ENCODE data around the gene NAT9. TPM values are rescaled to one million over a fixed set of nuclear protein-coding genes. Genes with fewer than 3 reads are reported as not detected.

NAT9 gene
- total RNA-seq, 5 donors from 2014 or later (not counting 1 experiment from before 2014, with no cell fraction given), result 37.2 to 74.4 (median 71.9) TPM

DNA sequence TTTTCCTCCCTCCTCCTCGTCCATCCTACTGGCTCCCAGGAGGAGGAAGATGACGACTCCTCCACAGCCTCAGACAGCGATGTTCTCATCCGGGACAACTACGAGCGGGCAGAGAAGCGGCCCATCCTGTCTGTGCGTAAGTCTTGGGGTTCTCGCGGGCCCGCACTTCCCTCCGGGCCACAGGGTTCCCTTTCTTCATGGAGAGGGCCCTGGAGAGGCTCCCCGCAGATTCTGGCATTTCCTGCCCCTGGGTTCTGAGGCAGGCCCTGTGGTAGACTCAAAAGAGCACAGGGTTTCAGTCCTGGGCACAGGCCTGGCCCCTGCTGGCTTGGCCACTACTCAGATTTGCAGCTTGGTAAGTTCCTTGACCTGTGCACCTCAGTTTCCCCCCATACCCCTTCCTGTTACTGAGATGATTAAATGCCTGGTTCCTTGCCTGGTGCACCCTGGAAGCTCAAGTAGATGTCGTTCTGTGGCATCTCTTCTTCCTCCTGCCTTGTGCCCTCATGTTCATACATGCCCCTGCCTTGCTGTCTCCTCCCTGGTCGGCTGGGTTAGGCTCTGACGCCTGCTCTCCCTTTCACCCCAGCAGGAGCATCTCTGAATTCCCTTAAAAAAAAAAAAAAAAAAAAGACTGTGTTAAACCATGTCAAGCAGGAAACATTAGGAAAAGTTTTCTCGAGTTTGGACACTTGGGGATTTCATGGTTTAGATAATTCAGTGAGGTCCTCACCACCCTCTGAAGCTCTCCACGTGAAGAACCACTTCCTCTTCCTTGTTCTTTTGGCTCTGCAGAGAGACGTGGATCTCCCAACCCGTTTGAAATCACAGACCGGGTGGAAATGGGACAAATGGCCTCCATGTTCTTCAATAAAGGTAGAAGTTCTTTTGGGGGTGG, 14.3 kb upstream of the NAT9 start:
- H3K27ac Mint-ChIP-seq, result peak overlapping the region; percentile 81 to 84
- Histone ChIP-seq H3K9me3 (no peaks in the 10 kb centered on the region), H3K27me3 (replicated peaks in 1 of 2; ENCODE audit: control insufficient read depth in 2 of 2, extremely low read depth in 1 of 2, insufficient read depth in 2 of 2, low read length in 1 of 2) (no peaks in the 10 kb centered on the region), H3K4me3 (ENCODE audit: control insufficient read depth in 1 of 2, extremely low read depth in 1 of 2, low read length in 1 of 2) (no peak overlapping the region), H3K36me3 (ENCODE audit: control insufficient read depth in 2 of 2, extremely low read depth in 1 of 2, insufficient read depth in 1 of 2, low read length in 1 of 2) (peaks cover 20 to 53% of the 10 kb centered on the region in 2 donors), H3K4me1 (ENCODE audit: control insufficient read depth in 1 of 2, extremely low read depth in 1 of 2, insufficient read depth in 2 of 2, low read length in 2 of 2) (peaks cover 24 to 40% of the 10 kb centered on the region in 2 experiments), H3K27ac (ENCODE audit: low read length) (no peak overlapping the region)
- peaks cover 37% of the 10 kb centered on the region for H3K36me3 Mint-ChIP-seq
- DNase-seq (peak in 1 of 35 experiments; percentile 23), ATAC-seq (replicated peaks in 1 of 4) (peak; percentile 35 to 54 (median 40))
- ChIA-PET CTCF (interaction anchor here (0.6 to 2.4 kb wide), 25 partner anchors 8 to 509 kb away, joined by 3 to 11 read pairs (median 5); partner anchors contain the start of genes FDXR (in 1 of the 2) and NAT9 (in 1 of the 2)), POLR2A (interaction anchor here in 1 of 2 donors (0.6 to 1.2 kb wide), 2 partner anchors 88 to 1560 kb away, joined by 3 to 4 read pairs; no protein-coding TSS in a partner anchor)
- peaks cover 31 to 44% (median 32%) of the 10 kb centered on the region in 3 donors for H3K4me1 Mint-ChIP-seq
- 78% methylated on average over 8 of the region's 21 CpGs for WGBS (ENCODE audit: insufficient coverage)
- H3K9me3 Mint-ChIP-seq, result no peaks in the 10 kb centered on the region
- no peaks in the 10 kb centered on the region for H3K27me3 Mint-ChIP-seq
- H3K4me3 Mint-ChIP-seq, result peak overlapping the region in 2 of 3 donors; percentile 13 to 65

DNA sequence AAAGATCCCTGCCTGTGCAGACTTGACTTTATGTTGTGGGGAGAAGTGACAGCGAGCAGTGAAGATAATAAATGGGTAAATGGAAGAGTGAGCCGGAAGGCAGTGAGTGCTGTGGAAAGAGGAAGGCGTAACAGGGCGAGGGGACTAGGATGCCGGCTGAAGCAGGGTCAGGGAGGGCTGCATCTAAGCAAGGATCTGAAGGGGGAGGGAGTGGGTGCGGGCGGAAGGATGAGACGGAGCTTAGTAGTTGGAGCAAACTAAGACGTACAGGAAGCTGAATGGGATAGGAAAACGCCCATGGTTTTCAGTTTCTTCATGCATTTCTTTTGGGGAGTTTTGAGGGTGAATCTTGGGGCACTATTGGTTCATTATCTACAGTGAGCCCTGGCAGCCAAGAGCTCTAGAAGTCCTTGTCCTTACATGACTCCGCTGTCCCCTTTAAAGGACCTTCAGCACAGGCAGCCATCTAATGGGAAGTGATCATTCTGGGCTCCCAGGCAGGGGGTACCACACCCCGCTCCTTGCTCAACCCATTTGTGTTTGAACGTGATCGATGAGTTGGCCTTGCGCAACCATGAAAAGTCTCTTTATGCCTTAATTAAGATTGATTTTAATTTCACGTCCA, 10.4 kb upstream of the NAT9 start:
- H3K4me1 ChIP-seq (ENCODE audit: control insufficient read depth in 1 of 2, extremely low read depth in 1 of 2, insufficient read depth in 2 of 2, low read length in 2 of 2), result peaks cover 31 to 62% of the 10 kb centered on the region in 2 experiments
- Mint-ChIP-seq H3K36me3 (peaks cover 35% of the 10 kb centered on the region), H3K27me3 (no peaks in the 10 kb centered on the region), H3K4me1 (peaks cover 54 to 69% (median 56%) of the 10 kb centered on the region in 3 donors), H3K27ac (peak overlapping the region; percentile 72 to 94), H3K9me3 (no peaks in the 10 kb centered on the region), H3K4me3 (peak overlapping the region in 1 of 3 donors; percentile 57)
- H3K27me3 ChIP-seq (replicated peaks in 1 of 2; ENCODE audit: control insufficient read depth in 2 of 2, extremely low read depth in 1 of 2, insufficient read depth in 2 of 2, low read length in 1 of 2), result no peaks in the 10 kb centered on the region
- CTCF ChIA-PET, result interaction anchor here in 1 of 2 donors (0.5 to 1.0 kb wide), 2 partner anchors 41 to 98 kb away, joined by 4 to 6 read pairs; no protein-coding TSS in a partner anchor
- H3K4me3 ChIP-seq (ENCODE audit: control insufficient read depth in 1 of 2, extremely low read depth in 1 of 2, low read length in 1 of 2), result peak overlapping the region in 1 of 2 donors; percentile 10
- peaks cover 13 to 37% of the 10 kb centered on the region in 2 donors for H3K36me3 ChIP-seq (ENCODE audit: control insufficient read depth in 2 of 2, extremely low read depth in 1 of 2, insufficient read depth in 1 of 2, low read length in 1 of 2)
- POLR2A ChIA-PET, result no interaction called here
- H3K27ac ChIP-seq (ENCODE audit: low read length), result no peak overlapping the region
- WGBS (ENCODE audit: insufficient coverage), result 84% methylated on average over 15 of the region's 16 CpGs
- DNase-seq (peak in 1 of 35 experiments; percentile 35), ATAC-seq (replicated peaks in 1 of 4) (peak in 2 of 4 experiments; percentile 24 to 41)
- H3K9me3 ChIP-seq, result no peaks in the 10 kb centered on the region

DNA sequence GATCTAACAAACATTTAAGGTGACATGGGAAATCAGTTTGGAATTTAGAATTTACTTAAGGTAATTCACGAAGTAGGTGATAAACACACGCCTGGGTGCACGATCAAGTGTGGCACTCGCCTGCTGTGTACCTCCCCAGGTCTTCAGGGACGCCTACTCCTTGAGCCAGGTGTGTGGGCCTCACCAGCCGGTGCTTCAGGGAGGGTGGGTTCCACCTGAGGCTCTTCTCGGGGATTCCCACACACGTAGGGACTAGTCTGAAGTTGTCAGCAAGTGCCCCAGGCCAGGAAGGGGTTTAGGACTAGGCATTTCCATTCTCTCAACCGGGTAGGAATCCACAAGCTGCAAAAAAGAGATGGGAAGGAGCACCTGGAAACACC, 9.8 kb upstream of the NAT9 start:
- no peaks in the 10 kb centered on the region for H3K9me3 ChIP-seq
- H3K9me3 Mint-ChIP-seq, result no peaks in the 10 kb centered on the region
- ChIA-PET CTCF (interaction anchor here in 1 of 2 donors (0.5 to 1.0 kb wide), 2 partner anchors 41 to 99 kb away, joined by 4 to 6 read pairs; no protein-coding TSS in a partner anchor), POLR2A (no interaction called here)
- H3K4me3 Mint-ChIP-seq, result peak overlapping the region in 1 of 3 donors; percentile 57
- no peak overlapping the region for H3K4me3 ChIP-seq (ENCODE audit: control insufficient read depth in 1 of 2, extremely low read depth in 1 of 2, low read length in 1 of 2)
- ATAC-seq (replicated peaks in 1 of 4) (peak in 1 of 4 experiments; percentile 42), DNase-seq (no peak)
- no peak overlapping the region for H3K27ac ChIP-seq (ENCODE audit: low read length)
- H3K36me3 Mint-ChIP-seq, result peaks cover 33% of the 10 kb centered on the region
- no peaks in the 10 kb centered on the region for H3K27me3 ChIP-seq (replicated peaks in 1 of 2; ENCODE audit: control insufficient read depth in 2 of 2, extremely low read depth in 1 of 2, insufficient read depth in 2 of 2, low read length in 1 of 2)
- H3K27me3 Mint-ChIP-seq, result no peaks in the 10 kb centered on the region
- peaks cover 31 to 62% of the 10 kb centered on the region in 2 experiments for H3K4me1 ChIP-seq (ENCODE audit: control insufficient read depth in 1 of 2, extremely low read depth in 1 of 2, insufficient read depth in 2 of 2, low read length in 2 of 2)
- WGBS (ENCODE audit: insufficient coverage), result 86% methylated on average over 9 of the region's 9 CpGs
- H3K4me1 Mint-ChIP-seq, result peaks cover 55 to 70% (median 57%) of the 10 kb centered on the region in 3 donors
- H3K36me3 ChIP-seq (ENCODE audit: control insufficient read depth in 2 of 2, extremely low read depth in 1 of 2, insufficient read depth in 1 of 2, low read length in 1 of 2), result peaks cover 13 to 38% of the 10 kb centered on the region in 2 donors
- peak overlapping the region; percentile 72 to 94 for H3K27ac Mint-ChIP-seq

DNA sequence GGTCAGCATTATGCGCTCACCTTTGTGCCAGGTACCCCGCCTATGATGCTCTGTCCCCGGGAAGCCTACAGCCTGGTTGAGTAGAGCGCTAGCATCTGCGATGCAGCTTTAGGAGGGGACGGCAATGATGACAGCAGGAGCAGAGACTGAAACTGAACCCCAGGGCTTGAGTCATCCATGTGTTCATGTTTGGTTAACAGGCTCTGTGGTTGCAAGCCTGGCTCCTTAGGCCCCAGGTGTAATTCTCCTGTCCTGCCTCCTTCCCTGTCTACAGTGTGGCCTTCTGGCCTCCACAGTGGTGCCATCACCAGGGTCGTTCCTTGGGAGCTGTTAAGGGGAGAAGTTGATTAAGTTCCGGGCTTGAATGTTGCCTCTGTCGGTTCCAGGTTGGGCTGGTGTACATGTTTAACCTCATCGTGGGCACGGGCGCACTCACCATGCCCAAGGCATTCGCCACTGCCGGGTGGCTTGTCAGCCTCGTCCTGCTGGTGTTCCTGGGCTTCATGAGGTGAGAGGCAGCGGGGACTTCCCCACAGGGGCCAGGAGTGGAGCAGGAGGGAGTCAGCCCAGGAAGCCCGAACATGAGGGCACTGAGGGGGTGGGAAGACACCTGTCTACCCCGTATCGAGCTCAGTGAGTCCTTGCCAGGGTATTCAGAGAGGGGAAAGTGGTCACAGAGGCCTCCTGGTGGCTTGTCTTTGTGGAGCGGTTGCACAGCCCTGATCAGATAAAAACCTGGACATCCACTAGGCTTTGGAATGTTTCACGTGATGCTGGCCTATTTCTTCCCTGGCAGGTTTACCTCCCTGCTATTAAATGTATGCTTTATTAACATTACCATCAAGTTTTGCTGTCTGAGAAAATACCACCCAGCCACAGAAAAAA, 9.2 kb upstream of the NAT9 start:
- Mint-ChIP-seq H3K4me3 (peak overlapping the region in 1 of 3 donors; percentile 57), H3K36me3 (peaks cover 31% of the 10 kb centered on the region), H3K4me1 (peaks cover 55 to 70% (median 57%) of the 10 kb centered on the region in 3 donors), H3K27ac (peak overlapping the region; percentile 63 to 94), H3K9me3 (no peaks in the 10 kb centered on the region), H3K27me3 (no peaks in the 10 kb centered on the region)
- no peaks in the 10 kb centered on the region for H3K27me3 ChIP-seq (replicated peaks in 1 of 2; ENCODE audit: control insufficient read depth in 2 of 2, extremely low read depth in 1 of 2, insufficient read depth in 2 of 2, low read length in 1 of 2)
- H3K36me3 ChIP-seq (ENCODE audit: control insufficient read depth in 2 of 2, extremely low read depth in 1 of 2, insufficient read depth in 1 of 2, low read length in 1 of 2), result peaks cover 13 to 36% of the 10 kb centered on the region in 2 donors
- H3K4me1 ChIP-seq (ENCODE audit: control insufficient read depth in 1 of 2, extremely low read depth in 1 of 2, insufficient read depth in 2 of 2, low read length in 2 of 2), result peaks cover 37 to 62% of the 10 kb centered on the region in 2 experiments
- no peak overlapping the region for H3K4me3 ChIP-seq (ENCODE audit: control insufficient read depth in 1 of 2, extremely low read depth in 1 of 2, low read length in 1 of 2)
- WGBS (ENCODE audit: insufficient coverage), result 90% methylated on average over 18 of the region's 21 CpGs
- H3K9me3 ChIP-seq, result no peaks in the 10 kb centered on the region
- CTCF ChIA-PET, result no interaction called here
- peak in 2 of 4 experiments; percentile 25 to 36 for ATAC-seq (replicated peaks in 1 of 4)
- POLR2A ChIA-PET, result no interaction called here
- no peak overlapping the region for H3K27ac ChIP-seq (ENCODE audit: low read length)
- no peak for DNase-seq

DNA sequence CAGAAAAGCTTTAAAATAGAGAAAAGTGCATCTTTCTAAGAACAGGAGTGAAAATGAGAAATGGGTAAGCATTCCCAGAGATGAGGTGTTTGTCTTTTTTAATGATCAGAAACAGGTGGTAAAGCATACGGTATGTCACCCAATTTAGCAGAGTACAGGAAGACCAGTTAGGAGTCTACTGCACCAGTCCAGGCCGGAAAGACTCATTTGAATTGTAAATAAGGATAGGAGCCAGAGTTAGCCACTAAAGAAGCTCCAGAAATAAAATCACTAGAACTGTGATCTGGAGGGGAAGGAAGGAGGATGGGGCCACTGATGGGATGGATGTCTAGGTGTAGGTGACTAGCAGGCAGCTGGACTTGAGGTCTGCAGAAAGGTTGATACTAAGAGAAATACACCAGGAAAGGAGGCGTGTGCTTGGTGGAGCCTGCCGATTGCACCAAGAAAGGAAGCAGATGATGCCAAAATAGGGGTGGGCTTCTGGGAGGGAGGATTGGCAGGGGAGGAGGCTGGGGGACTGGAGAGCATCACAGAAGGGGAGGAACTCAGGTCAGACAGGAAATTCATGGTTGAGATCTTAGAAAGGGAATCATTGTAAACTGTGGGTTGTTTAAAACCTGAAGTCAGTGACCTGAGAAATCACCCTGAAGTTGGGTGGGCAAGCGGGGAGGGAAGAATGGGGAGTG, 8.1 kb upstream of the NAT9 start:
- POLR2A ChIA-PET, result interaction anchor here (0.7 kb wide), 2 partner anchors 34 to 92 kb away, joined by 5 to 7 read pairs; no protein-coding TSS in a partner anchor
- H3K4me1 ChIP-seq (ENCODE audit: control insufficient read depth in 1 of 2, extremely low read depth in 1 of 2, insufficient read depth in 2 of 2, low read length in 2 of 2), result peaks cover 45 to 67% of the 10 kb centered on the region in 2 experiments
- 94% methylated on average over 4 of the region's 5 CpGs for WGBS (ENCODE audit: insufficient coverage)
- ATAC-seq (replicated peaks in 1 of 4) (no peak), DNase-seq (no peak)
- H3K9me3 ChIP-seq, result no peaks in the 10 kb centered on the region
- H3K4me3 Mint-ChIP-seq, result peak overlapping the region in 1 of 3 donors; percentile 27
- H3K36me3 ChIP-seq (ENCODE audit: control insufficient read depth in 2 of 2, extremely low read depth in 1 of 2, insufficient read depth in 1 of 2, low read length in 1 of 2), result peaks cover 10 to 32% of the 10 kb centered on the region in 2 donors
- H3K27ac ChIP-seq (ENCODE audit: low read length), result no peak overlapping the region
- no peaks in the 10 kb centered on the region for H3K27me3 Mint-ChIP-seq
- peaks cover 30% of the 10 kb centered on the region for H3K36me3 Mint-ChIP-seq
- no peaks in the 10 kb centered on the region for H3K27me3 ChIP-seq (replicated peaks in 1 of 2; ENCODE audit: control insufficient read depth in 2 of 2, extremely low read depth in 1 of 2, insufficient read depth in 2 of 2, low read length in 1 of 2)
- no peak overlapping the region for H3K4me3 ChIP-seq (ENCODE audit: control insufficient read depth in 1 of 2, extremely low read depth in 1 of 2, low read length in 1 of 2)
- no peaks in the 10 kb centered on the region for H3K9me3 Mint-ChIP-seq
- peaks cover 60 to 76% (median 62%) of the 10 kb centered on the region in 3 donors for H3K4me1 Mint-ChIP-seq
- CTCF ChIA-PET, result no interaction called here
- H3K27ac Mint-ChIP-seq, result peak overlapping the region; percentile 82 to 94

Data from T-cell (primary cell).